ENCODE data around the gene IVD.

Gene IVD

GRCh38 chr15:40461958-40462357 lies 56.4 kb downstream of the IVD start:
- no peak for DNase-seq

DNA sequence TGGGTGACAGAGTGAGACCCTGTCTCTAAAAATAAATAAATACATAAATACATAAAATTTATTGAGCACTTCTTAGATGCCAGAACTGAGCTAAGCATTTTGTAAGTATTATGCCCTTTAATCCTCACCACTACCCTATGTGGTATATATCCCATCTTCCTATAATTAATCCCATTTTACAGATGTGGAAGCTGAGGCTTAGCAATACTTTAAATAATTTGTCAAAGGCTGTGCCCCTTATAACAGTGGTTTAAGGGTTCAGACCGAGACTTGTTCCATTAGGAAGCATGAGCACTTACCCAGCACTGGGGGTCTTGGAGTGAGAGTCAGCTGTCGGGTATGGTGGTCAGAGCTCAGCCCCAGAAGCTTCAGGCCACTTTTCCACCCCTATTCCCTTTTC lies 57.7 kb downstream of the IVD start:
- no peak for DNase-seq

DNA sequence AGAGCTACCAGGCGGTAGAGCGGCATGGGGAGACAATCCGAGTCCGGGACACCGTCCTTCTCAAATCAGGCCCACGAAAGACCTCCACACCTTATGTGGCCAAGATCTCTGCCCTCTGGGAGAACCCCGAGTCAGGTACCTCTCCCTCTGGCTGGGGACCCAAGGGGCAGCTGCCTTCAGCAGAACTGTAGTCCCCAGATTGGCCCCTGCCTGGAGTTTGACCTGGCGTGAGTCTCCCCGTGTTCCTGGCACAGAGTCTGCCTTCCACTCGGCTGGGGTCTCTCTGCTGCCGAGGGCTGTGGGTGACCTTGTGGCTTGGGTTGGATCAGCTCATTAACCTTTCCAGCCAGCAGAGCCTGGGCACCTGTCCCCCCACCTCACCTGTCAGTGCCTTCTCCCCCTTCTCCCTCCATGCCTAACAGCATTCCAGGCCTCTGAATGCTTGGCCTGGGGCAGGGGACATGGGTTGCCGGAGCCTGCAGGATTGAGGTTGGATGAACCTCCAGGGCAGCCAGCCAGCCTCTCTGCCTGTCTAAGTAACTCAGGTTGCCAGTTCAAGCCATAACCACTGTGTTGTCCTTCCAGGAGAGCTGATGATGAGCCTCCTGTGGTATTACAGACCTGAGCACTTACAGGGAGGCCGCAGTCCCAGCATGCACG lies 58.4 kb downstream of the IVD start:
- DNase-seq: no peak

DNA sequence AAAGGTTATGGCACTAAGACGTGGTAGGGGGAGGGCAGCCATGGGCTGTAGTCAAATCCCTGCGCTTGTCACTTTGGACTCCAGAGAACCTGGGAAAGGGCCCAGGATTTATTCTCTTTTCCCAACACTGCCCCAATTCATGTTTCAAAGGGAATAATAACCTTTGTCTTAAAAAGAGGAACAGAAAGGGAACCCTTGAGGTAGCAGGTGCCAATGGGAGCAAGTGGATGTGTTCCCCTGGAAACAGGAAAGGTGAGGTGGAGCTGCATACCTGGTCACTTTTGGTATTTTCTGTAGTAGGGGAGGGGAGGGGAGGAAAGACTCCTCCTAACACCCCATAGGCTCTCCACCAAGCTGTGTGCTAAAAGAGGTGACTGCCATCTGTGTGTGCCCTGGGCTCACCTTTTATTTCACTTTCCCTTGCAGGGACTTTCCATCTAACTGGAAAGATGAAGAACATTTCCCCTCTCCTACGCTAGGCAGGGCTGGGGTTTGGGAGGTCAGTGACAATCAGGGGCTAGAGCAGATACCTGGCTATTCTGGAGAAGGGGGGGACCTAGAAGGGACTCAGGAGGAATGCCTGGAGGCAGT lies 59.1 kb downstream of the IVD start:
- no peak for DNase-seq

DNA sequence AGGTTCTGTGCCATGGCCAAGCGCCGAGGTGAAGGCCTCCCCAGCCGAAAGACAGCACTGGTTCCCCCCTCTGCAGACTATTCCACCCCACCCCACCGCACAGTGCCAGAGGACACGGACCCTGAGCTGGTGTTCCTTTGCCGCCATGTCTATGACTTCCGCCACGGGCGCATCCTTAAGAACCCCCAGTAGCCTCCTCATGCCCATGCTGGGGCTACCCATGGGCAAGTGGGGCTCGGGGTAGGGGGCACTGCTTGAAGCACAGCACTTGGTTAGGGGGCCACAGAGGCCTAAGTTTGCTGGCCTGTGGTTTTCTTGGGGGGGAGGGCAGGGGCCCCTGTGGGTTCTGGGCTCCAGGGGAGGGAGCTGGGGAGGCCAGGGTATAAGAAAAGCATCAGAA lies 60.3 kb downstream of the IVD start:
- no peak for DNase-seq

DNA sequence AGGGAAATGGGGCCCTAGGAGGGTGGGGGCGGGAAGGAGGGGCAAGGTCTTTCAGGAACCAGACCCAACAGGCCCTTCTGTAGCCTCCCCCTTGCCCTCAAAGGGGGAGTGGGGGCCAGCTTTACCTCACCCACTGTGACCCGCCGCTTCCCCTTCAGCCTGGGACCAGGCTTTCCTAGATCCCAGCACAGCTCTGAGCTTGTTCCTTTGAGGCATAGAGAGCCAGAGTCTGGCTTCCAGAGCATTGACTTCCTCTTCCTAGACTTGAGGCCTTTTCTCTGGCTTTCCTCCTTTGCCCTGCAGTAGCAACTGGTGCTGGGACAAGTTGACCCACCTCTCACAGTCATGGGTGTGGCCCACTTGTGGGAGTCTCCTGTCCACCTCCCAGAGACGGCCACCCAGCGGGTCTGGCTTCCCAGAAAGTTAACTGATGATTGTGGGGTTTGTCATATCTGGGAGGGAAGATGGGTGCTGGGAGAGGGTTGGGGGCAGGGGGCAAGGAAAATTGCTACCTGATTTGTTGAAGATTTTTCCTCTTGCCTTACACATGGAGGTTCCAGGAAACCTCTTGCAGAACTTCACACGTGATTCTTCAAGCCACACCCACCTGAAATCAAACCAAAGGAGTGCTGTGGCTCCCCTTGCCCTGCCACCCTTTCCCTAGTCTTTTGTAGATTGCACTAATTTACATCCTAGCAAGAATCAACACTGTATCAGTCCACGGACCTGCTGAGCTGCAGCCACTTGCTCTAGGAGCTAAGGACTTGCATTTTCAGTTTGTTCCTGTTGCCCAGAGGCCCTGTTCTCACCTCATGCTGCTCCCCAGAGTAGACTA lies 61.0 kb downstream of the IVD start:
- no peak for DNase-seq

GRCh38 chr15:40467261-40467615 lies 61.6 kb downstream of the IVD start:
- no peak for DNase-seq

DNA sequence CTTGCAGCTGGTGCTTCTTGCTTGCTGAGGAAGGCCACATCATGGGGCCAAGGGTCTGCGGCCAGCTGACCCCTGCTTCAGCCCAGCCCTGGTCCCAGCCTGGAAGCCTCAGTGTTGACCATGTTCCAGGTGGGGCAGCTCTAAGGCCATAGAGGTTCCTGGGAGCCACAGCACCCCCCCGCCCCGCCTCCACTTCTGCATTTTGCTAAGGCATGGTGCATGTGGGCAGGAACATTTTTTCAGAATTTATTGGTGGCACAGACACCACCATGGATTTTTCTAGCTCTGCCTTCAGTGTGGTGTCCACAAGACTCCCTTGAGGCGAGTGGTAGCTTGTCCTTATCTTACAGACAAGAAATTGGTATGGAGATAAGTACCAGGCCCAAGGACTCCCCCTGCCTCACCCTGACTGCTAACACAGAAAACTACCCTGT lies 63.3 kb downstream of the IVD start:
- DNase-seq: no peak

DNA sequence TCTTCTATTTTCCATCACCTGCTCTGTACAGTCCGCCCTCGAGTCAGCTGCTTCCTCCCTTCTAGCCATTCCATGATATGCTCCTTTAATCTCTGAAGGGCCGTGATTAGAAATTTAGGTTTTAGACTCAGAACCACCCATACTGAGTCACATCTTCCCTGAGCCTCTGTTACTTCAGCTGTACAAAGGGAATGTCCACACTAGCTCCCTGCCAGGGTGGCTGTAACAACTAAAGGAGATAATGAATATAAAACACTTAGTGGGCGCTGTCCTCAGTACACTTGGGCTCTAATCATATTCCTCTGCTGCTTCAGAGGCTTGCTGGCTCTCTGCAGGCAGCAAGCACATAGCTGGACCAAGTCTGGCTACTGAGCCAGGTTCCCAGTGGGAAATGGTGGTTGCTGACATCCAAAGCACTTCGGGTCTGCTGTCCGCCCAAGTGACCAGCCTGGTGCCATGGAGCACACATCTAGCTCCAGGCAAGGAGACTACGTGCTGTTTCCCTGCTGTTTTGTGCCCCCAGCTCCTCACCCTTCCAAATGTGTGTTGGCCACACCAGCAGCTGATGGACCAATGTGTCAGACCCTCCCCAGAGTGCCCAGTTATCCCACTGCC lies 64.3 kb downstream of the IVD start:
- DNase-seq: no peak

DNA sequence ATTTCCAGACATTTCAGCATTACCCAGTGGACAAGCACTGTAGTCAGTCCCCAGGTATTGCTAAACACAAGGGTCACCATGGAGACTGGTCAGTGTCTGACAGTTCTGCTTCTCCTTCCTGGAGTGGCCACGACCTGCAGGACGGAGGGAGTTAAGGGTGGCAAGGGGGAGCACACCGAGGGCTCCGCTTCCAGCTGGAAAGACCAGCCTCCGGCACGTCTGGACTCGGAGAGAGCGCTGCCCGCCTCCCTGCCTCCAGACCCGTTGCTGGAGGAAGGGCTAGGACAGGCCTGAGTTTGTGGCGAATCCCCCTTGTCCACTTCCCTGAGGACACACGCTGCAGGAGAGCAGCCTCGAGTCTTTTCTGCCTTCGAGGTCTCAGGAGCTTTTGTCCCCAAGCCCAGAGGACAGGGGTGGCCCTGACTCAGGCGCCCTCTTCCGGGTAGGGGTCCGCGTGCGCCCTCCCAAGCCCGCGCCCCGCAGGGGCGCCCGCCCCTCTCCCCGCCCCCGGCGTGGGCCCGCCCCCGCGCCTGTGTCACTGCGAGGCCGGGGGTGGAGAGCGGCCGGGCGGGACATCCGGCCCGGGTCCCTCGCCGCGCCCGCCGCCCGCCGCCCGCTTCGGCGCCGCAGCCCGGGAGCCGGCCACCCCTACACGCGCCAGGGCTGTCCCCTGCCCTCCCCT lies 65.0 kb downstream of the IVD start, which contains the start of gene CHST14:
TSS of gene CHST14 (plus strand) at position 562 of the 682 bp plus-strand sequence. CDS start 230 bp downstream, outside the sequence.
- peak; percentile 48 to 57 for DNase-seq

Data from SHP77 (cell line).